ENCODE measurements around the gene ELP4.

Gene ELP4

DNA sequence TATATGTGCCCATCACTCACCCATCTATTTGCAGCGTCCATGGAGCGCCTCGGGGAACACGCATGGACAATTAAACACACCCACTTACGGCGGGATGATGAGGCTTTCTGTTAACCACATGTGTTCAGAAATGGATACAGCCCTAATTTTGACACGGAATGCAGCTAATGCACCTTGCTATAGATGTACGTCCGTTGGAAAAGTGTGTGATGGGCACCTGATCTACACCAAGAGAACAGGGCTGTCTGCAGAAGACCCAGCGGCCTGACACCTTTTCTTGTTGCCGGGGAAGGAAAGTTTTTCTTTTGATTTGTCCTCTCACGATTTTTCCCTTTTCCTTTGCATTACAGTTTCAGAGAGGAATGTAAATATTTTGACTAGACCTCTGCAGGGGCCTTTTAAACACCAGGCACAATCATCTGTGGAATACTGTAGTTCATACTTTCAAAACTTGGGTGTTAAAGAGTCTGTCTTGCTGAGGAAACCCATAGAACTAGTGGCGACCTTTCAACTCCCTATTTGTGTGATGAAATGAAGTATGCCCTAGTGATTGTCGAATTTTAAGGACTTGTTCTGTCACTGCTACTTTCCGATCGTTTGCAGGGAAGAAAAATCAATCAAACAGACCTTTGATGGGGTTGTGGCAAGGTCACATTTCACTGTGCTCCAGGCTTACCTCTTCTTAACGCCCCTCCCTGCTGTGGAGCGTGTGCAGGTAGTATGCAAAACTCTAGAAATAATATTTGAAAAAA, 318.1 kb downstream of the ELP4 start:
- Mint-ChIP-seq H3K9me3 (no peaks in the 10 kb centered on the region), H3K4me3 (no peak overlapping the region), H3K4me1 (peaks cover 5% of the 10 kb centered on the region), H3K27me3 (ENCODE audit: low read depth, poor library complexity) (no peaks in the 10 kb centered on the region), H3K36me3 (ENCODE audit: low read depth) (no peaks in the 10 kb centered on the region), H3K27ac (no peak overlapping the region)
- no peak for TF ChIP-seq CTCF (IDR thresholded peaks at IDR 0.05)
- DNase-seq, result no peak

GRCh38 chr11:31828217-31828616, 318.6 kb downstream of the ELP4 start:
- H3K27ac Mint-ChIP-seq, result no peak overlapping the region
- no peak for DNase-seq
- no peak overlapping the region for H3K4me3 Mint-ChIP-seq
- H3K4me1 Mint-ChIP-seq, result peaks cover 5% of the 10 kb centered on the region
- no peaks in the 10 kb centered on the region for H3K27me3 Mint-ChIP-seq (ENCODE audit: low read depth, poor library complexity)
- no peaks in the 10 kb centered on the region for H3K36me3 Mint-ChIP-seq (ENCODE audit: low read depth)
- no peak for TF ChIP-seq CTCF (IDR thresholded peaks at IDR 0.05)
- no peaks in the 10 kb centered on the region for H3K9me3 Mint-ChIP-seq

- H3K27ac Mint-ChIP-seq, result no peak overlapping the region
- no peaks in the 10 kb centered on the region for H3K36me3 Mint-ChIP-seq (ENCODE audit: low read depth)
- TF ChIP-seq CTCF (IDR thresholded peaks at IDR 0.05), result no peak
- H3K4me3 Mint-ChIP-seq, result no peak overlapping the region
- no peaks in the 10 kb centered on the region for H3K9me3 Mint-ChIP-seq
- peaks cover 5% of the 10 kb centered on the region for H3K4me1 Mint-ChIP-seq
- no peaks in the 10 kb centered on the region for H3K27me3 Mint-ChIP-seq (ENCODE audit: low read depth, poor library complexity)
- no peak for DNase-seq
These were observed 320.8 kb downstream of the ELP4 start for GRCh38 chr11:31830406-31830805.

- TF ChIP-seq CTCF (IDR thresholded peaks at IDR 0.05), result no peak
- Mint-ChIP-seq H3K27ac (no peak overlapping the region), H3K9me3 (no peaks in the 10 kb centered on the region), H3K4me3 (no peak overlapping the region), H3K36me3 (ENCODE audit: low read depth) (no peaks in the 10 kb centered on the region), H3K4me1 (no peaks in the 10 kb centered on the region), H3K27me3 (ENCODE audit: low read depth, poor library complexity) (peaks cover 16% of the 10 kb centered on the region)
- DNase-seq, result no peak
These were observed 324.7 kb downstream of the ELP4 start for GRCh38 chr11:31834237-31834636.
